Coronary artery (tissue), 2 donors: ENCODE data around the gene TMEM40.

Experiments used
- DNase-seq: peaks from one replicate; pipeline ENCODE4 v3.0.0-alpha.2; 2017; ENCODE audit warnings: low spot score
- H3K27ac ChIP-seq, 2 donors: fragments of 200-600 bp; sonication (generic); one replicate each; pipeline ENCODE4 v1.5.1; 2016 to 2019
- H3K4me3 ChIP-seq: fragments of 200-600 bp; sonication (generic); 2 replicates; pipeline ENCODE4 v1.5.1; 2016; ENCODE audit warnings: mild to moderate bottlenecking, moderate library complexity
- TF ChIP-seq, protein P1 (sequence below): fragments of 200-600 bp; sonication (generic); IDR thresholded peaks from one replicate; pipeline ENCODE4 v1.5.1; 2019; ENCODE audit warnings: antibody characterized with exemption

Gene TMEM40

DNA sequence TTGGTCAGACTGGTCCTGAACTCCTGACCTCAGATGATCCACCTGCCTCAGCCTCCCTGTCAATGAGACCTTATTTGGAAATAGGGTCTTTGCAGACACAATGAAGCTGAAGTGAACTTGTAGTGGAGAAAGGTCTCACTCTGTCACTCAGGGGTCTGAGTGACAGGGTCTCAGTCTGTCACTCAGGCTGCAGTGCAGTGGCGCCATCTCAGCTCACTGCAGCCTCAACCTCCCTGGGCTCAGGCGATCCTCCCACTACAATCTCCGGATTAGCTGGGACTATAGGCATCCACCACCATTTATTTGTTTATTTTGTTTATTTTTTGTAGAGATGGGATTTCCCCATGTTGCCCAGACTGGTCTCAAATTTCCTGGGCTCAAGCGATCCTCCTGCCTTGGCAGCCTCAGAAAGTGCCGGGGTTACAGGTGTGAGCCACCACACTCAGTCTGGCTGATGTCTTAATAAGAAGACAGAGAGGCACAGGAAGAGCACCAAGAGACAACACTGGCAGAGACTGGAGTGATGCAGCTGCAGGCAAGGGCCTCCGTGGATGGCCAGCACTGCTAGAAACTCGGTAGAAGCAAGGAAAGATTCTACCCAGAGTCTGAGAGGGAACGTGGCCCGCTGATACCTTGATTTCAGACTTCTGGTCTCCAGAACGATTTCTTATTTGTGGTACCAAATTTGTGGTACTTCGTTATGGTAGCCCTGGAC, 68.9 kb downstream of the TMEM40 start:
- H3K27ac ChIP-seq: no peak overlapping the region
- no peak for DNase-seq
- H3K4me3 ChIP-seq: no peak overlapping the region
- TF ChIP-seq, protein P1, sequence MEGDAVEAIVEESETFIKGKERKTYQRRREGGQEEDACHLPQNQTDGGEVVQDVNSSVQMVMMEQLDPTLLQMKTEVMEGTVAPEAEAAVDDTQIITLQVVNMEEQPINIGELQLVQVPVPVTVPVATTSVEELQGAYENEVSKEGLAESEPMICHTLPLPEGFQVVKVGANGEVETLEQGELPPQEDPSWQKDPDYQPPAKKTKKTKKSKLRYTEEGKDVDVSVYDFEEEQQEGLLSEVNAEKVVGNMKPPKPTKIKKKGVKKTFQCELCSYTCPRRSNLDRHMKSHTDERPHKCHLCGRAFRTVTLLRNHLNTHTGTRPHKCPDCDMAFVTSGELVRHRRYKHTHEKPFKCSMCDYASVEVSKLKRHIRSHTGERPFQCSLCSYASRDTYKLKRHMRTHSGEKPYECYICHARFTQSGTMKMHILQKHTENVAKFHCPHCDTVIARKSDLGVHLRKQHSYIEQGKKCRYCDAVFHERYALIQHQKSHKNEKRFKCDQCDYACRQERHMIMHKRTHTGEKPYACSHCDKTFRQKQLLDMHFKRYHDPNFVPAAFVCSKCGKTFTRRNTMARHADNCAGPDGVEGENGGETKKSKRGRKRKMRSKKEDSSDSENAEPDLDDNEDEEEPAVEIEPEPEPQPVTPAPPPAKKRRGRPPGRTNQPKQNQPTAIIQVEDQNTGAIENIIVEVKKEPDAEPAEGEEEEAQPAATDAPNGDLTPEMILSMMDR: no peak

DNA sequence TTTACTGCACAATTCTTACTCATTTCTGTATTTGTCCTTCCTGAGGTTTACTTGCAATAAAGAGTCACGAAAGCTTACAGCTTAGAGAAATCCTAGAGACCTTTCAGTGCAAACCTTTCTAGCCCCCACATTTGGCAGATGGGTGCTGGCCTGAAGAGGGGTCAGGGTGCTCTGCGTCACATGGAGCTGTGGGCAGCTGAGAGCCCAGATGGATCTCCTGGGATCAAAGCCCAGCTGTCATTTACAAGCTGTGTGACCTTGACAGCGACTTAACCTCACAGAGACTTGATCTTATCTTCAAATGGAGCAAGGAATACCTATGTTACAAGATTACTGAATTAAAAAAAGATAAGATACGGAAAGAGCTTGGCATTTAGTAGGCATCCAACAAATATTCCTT, 71.1 kb downstream of the TMEM40 start:
- TF ChIP-seq, protein P1: no peak
- Histone ChIP-seq H3K27ac (no peak overlapping the region), H3K4me3 (no peak overlapping the region)
- no peak for DNase-seq

DNA sequence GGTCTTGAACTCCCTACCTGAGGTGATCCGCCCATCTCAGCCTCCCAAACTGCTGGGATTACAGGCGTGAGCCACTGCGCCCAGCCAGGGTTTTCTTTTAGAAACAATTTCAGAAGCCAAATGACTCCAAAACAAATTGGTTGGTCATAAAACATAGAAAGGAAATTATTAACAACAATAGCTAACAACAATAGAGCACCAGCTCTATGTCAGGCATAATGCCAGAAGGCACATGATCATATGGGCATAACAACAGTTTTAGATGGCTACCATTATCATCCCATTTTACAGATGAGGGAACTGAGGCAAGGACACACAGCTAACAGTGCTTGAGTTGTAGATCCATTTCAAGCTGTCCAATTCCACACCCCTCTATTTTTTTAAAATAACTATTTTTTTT, 73.0 kb downstream of the TMEM40 start:
- H3K4me3 ChIP-seq: no peak overlapping the region
- TF ChIP-seq, protein P1: no peak
- DNase-seq: no peak
- H3K27ac ChIP-seq: no peak overlapping the region
